Measurements from ENCODE around the gene PXK.

The PXK gene

GRCh38 chr3:58452176-58452575, 119.5 kb downstream of the PXK start:
- TF ChIP-seq POLR2A (IDR thresholded peaks at IDR 0.05; ENCODE audit: extremely low read depth, insufficient read length) (no peak), MAX (IDR thresholded peaks at IDR 0.05; ENCODE audit: low read depth, low read length) (no peak), CTCF (IDR thresholded peaks at IDR 0.05; ENCODE audit: low read depth, low read length) (no peak), MYC (IDR thresholded peaks at IDR 0.05; ENCODE audit: low read depth, low read length) (no peak)
- no peak for DNase-seq (ENCODE audit: low read depth)
- H3K4me3 ChIP-seq (ENCODE audit: low read depth, low read length), result no peak overlapping the region

- DNase-seq (ENCODE audit: low read depth), result no peak
- no peak for TF ChIP-seq MAX (IDR thresholded peaks at IDR 0.05; ENCODE audit: low read depth, low read length)
- TF ChIP-seq MYC (IDR thresholded peaks at IDR 0.05; ENCODE audit: low read depth, low read length), result no peak
- TF ChIP-seq CTCF (IDR thresholded peaks at IDR 0.05; ENCODE audit: low read depth, low read length), result no peak
- TF ChIP-seq POLR2A (IDR thresholded peaks at IDR 0.05; ENCODE audit: extremely low read depth, insufficient read length), result no peak
- no peak overlapping the region for H3K4me3 ChIP-seq (ENCODE audit: low read depth, low read length)
These were observed 126.5 kb downstream of the PXK start for GRCh38 chr3:58459160-58459559.

GRCh38 chr3:58462829-58463180, 130.1 kb downstream of the PXK start:
- no peak for DNase-seq (ENCODE audit: low read depth)
- TF ChIP-seq MAX (IDR thresholded peaks at IDR 0.05; ENCODE audit: low read depth, low read length), result no peak
- no peak for TF ChIP-seq CTCF (IDR thresholded peaks at IDR 0.05; ENCODE audit: low read depth, low read length)
- no peak for TF ChIP-seq MYC (IDR thresholded peaks at IDR 0.05; ENCODE audit: low read depth, low read length)
- TF ChIP-seq POLR2A (IDR thresholded peaks at IDR 0.05; ENCODE audit: extremely low read depth, insufficient read length), result no peak
- no peak overlapping the region for H3K4me3 ChIP-seq (ENCODE audit: low read depth, low read length)

GRCh38 chr3:58463181-58463941, 130.7 kb downstream of the PXK start:
- no peak overlapping the region for H3K4me3 ChIP-seq (ENCODE audit: low read depth, low read length)
- peak; percentile 82 for DNase-seq (ENCODE audit: low read depth)
- TF ChIP-seq CTCF (IDR thresholded peaks at IDR 0.05; ENCODE audit: low read depth, low read length), result peak; percentile 95
- no peak for TF ChIP-seq POLR2A (IDR thresholded peaks at IDR 0.05; ENCODE audit: extremely low read depth, insufficient read length)
- TF ChIP-seq MYC (IDR thresholded peaks at IDR 0.05; ENCODE audit: low read depth, low read length), result peak; percentile 77
- peak; percentile 77 for TF ChIP-seq MAX (IDR thresholded peaks at IDR 0.05; ENCODE audit: low read depth, low read length)

GRCh38 chr3:58463942-58464271, 131.2 kb downstream of the PXK start:
- TF ChIP-seq MYC (IDR thresholded peaks at IDR 0.05; ENCODE audit: low read depth, low read length) (no peak), CTCF (IDR thresholded peaks at IDR 0.05; ENCODE audit: low read depth, low read length) (no peak), MAX (IDR thresholded peaks at IDR 0.05; ENCODE audit: low read depth, low read length) (no peak), POLR2A (IDR thresholded peaks at IDR 0.05; ENCODE audit: extremely low read depth, insufficient read length) (no peak)
- no peak overlapping the region for H3K4me3 ChIP-seq (ENCODE audit: low read depth, low read length)

More at GRCh38 chr3:58463942-58464271, 131.2 kb downstream of the PXK start:
- DNase-seq (ENCODE audit: low read depth), result no peak
